Measurements from ENCODE around the gene GRM8. TPM values are rescaled to one million over a fixed set of nuclear protein-coding genes. Genes with fewer than 3 reads are reported as not detected.

Gene GRM8
- 1.8 TPM for total RNA-seq

DNA sequence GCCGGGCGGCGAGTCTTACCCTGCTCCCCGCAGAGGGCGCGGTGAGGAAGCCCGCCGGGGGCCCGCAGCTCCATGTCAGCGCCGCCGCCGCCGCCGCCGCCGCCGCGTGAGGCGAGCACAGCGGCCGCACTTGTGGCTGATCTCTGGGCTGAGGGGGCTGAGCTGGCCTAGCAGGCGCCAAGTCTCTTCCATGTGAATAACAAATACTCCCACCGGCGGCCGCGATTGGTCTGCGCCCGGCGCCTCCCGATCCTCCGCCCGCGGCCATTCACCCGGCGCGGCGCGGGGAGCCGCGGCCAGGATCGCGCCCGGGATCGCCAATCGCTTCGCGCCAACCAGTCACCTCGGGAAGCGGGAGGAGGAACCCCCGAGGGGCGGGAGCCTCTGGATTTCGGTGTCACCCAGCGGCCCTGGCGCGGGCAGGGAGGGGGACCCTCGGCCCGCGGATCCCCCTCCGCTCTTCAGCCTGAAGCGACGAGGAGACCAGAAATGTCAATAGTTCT lies at the start of gene GRM8:
Gene GRM8, minus strand, starts transcription at position 164 of the 503 bp plus-strand sequence.
- intact Hi-C loops (cut with DNase I) = no loop called here
- DNase-seq (ENCODE audit: low spot score) (peak; percentile 59), ATAC-seq (peak; percentile 34)

DNA sequence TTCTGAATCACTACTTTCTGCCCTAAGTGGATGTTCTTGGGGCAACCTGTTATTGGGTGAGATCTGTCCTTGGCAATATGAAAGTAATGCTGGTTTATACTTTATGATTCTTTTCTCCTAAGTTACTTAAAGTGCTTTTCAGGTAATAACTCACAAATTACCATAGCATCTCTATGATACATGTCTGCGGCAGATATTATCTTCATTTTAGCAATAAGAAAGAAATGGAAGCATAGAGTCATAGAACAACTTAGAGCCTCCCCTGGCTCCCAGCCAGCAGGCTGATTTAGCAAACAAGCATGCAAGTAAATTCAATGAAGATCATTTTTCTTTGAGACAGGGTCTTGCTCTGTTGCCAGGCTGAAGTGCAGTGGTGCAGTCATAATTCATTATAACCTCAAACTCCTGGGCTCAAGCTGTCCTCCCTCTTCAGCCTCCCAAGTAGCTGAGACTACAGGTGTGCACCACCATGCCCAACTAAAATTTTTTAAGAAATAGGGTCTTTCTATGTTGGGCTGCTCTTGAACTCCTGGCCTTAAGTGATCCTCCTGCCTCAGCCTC lies 38.1 kb upstream of the GRM8 start:
- intact Hi-C loops (cut with DNase I) = no loop called here
- no peak for DNase-seq (ENCODE audit: low spot score)
- ATAC-seq = no peak

DNA sequence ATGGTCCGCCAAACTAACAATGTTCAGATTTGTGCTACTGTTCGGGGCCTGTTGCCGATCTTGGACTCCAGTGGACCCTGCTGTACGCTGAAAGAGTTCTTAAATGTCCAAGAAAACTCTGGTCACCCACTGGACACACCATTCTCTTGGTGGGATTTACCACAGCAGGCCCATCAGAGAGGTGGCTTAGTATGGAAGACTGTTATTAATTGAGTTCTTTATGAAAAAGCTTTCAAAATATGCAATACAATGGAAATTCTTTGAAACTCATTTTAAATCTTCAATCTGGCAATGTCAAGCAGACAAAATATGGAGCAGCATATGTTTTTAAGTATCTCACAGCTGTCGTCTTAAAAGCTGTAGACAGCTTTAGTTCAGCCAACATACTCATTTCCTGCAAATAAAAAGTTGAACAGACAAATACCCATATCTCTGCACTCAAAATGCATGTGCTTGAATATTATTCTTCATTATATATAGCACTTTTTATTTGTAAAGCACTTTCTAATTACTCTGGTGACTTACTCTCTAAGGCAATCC lies 37.4 kb upstream of the GRM8 start:
- intact Hi-C loops (cut with DNase I) = no loop called here
- ATAC-seq = no peak
- DNase-seq (ENCODE audit: low spot score) = no peak

DNA sequence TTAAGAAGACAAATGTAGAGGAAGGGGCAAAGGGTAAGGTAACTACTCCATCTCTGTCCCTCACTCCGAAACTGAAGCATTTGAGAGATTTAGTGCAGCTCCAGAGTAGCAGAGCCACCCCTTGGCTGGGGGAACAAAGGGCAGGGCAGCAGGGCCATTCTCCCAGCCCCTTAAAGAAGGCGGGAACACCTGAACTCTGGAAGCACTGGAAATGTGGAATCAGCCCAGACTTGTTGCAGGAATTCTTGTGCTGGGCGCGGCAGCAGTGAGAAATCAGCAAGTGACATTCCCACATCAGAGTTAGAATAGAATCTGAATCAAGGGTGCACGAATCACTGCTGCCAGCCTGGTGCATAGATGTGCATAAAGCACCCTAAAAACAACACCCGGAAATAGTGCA lies 34.4 kb upstream of the GRM8 start:
- ATAC-seq (no peak), DNase-seq (ENCODE audit: low spot score) (no peak)
- intact Hi-C loops (cut with DNase I) = no loop called here

DNA sequence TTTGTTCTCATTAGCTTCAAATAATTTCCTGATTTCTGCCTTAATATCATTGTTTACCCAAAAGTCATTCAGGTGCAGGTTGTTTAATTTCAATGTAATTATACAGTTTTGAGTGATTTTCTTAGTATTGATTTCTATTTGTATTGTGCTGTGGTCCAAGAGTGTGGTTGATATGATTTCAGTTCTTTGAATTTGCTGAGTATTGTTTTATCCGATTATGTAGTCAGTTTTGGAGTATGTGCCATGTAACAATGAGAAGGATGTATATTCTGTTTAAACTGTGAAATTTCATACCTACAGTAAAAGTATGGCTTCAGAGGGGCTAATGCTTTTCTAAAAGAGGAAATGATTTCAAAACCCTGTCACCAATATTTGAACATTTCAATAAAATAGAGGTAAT lies 17.4 kb upstream of the GRM8 start:
- intact Hi-C loops (cut with DNase I) = no loop called here
- no peak for DNase-seq (ENCODE audit: low spot score)
- no peak for ATAC-seq

DNA sequence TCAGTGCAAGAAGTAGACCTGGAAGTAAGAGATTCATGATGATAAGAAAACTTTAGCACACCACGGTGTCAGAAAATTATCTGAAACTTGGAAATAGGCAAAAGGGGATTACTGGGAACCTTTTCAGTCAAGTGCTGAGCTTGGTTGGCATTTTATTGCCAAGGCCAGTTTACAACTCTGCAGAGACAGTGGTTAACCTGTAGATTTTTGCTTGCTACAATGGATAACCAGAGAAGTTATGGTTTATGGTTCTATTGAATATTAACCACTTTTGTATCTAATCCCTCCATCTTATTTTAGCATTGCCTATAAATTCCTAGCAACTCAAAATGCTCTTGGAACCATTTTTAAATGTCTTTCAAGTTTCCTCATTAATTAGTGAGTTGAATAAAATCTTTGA lies 13.3 kb upstream of the GRM8 start:
- DNase-seq (ENCODE audit: low spot score) (no peak), ATAC-seq (no peak)
- intact Hi-C loops (cut with DNase I) = no loop called here

DNA sequence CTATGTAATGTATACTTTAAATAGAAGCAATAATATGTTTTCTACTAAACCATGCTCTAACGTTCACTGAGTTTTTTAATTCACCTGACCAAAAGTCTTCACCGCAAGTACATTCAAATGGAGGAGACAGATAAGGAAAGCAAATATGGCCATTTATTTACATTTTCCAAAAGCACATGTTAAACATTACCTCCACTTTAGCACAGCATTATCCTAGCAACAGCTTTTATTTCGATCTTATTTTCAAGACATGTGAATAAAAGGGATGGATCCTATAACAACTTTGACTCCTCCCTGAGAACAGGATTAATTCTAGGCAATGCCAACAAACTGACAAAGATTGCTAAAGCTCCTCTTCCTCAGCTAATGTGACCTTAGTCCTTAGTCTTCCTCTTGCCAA lies 11.5 kb upstream of the GRM8 start:
- DNase-seq (ENCODE audit: low spot score) (no peak), ATAC-seq (no peak)
- intact Hi-C loops (cut with DNase I) = no loop called here

DNA sequence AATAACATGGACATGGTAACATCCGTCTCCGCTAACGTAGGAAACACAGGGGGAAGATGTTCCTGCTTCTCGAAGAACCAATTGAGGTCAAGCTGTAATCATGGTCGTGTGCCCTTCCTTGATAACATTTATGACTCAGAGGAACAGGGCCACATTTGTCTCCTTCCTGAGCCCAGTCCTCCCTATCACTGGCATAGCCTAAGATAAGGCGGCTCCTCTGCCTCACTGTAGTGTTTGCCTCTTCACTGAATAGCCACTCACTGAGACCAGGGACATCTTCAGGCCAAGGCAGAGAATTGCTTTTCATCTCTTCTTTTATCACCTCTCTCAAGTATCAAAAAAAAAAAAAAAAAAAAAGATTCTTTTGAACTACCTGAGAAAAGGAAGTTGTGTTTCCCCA lies 5.4 kb upstream of the GRM8 start:
- ATAC-seq (no peak), DNase-seq (ENCODE audit: low spot score) (no peak)
- intact Hi-C loops (cut with DNase I) = no loop called here

DNA sequence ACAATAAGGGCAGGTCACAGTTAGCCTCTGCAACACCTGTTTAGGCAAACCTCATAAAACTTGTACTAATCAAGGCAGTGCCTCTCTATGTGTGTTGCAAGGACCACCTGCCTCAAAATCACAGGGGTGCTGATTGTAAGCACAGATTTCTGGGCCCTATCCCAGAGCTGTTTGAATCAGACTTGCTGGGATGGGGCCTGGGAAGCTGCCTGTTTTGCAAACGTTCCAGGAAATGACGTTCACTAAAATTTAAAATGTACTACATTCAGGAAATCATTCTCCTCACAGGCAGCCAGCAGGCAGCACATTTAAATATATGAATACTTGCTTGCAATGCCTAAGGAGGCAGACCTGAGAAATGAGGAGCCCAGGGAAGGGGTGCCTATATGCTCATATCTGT lies 4.3 kb upstream of the GRM8 start:
- no peak for ATAC-seq
- intact Hi-C loops (cut with DNase I) = no loop called here
- no peak for DNase-seq (ENCODE audit: low spot score)

DNA sequence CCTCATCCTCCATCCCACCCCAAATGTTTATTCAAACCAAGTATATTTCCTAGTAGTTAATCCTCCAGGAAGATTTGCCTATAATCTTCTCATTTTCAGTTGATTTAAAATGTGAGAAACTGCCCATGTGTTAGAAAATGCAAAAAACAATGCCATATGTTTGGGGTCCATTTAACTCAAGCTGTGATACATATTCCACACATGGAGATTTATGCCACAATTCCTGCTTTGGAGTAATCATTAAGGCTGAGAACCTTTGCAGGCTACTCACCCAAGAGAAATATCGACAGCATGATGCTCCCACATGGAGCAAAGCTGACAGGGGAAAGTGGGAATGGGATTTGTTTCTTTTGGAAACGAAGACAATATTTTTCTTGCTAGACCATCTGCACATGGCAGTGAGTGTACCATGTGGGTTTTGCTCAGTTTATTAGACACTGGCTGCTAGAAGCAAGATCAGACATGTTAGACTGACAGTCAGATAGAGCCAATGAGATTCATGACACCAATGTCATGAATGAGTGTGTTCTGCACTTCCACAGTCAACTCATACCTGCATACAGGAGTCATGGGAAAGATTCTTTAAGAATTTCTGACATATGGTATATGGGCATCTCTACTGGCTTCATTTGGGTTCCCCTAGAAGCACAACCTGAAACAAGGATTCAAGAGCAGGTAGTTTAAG lies 3.4 kb upstream of the GRM8 start:
- DNase-seq (ENCODE audit: low spot score) (no peak), ATAC-seq (no peak)
- intact Hi-C loops (cut with DNase I) = no loop called here

DNA sequence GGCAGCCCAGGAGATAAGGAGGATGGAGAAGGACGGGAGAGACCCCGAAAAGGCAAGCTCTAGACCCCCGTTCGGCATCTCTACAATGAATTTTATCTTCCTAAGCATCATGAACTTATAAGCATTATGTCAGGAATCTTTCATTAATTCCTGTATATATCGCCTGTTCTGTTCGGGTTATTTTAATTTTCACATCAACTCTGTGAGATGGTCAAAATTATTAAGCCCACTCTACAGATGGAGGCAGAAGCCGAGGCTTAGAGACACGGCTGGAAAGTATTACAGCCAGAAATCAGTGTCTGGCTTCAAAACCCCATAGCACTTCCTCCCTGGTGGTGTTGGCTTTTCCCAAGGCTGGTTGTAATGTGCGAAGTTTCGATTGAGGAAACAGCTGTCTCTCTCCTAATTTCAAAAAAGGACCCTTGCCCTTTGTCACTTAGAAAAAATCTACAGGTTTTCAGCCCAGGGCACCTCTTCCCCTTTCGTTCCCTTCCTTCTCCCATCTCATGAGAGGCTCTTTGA lies 1.5 kb upstream of the GRM8 start:
- no peak for ATAC-seq
- intact Hi-C loops (cut with DNase I) = no loop called here
- DNase-seq (ENCODE audit: low spot score) = no peak

DNA sequence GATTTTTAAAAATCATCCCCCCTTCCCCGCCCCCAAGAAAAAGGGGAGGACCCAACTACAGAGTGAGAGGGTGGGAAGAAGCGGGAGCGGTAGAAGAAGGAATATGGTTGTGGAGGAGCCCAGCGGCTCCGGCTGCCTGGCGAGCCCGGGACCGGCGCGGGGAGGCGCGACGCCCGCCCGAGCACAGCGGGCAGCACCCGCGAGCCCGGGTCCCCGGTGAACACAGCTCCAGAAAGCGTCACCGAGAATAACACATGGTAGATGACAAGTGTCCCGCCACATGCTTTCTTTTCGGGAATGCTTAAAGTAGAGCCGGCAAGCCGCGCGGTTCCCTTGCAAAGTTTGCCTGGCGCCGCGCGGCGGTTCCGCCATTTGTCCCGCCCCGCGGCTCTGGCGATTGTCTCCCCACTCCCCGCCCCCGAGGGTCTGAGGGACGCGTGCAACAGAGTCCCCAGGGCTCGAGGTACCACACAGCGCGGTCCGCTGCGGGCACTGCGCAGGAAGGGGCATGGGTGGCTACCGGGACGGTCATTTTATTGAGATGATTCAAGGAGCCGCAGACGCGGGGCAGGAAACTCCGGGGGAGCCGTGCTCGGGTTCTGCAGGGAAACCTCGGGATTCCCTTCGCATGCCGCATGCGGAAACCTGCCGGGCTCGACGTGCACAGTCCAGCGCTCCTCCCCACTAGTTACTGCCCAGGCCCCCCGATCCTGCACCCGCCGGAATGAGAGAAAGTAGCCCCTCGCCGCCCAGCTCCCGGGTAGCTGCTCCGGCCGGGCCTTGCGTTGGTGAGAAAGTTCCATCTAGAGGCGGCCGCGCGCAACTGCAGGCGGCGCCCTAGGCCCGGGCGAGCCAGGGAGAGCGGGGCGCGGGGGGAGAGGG lies 781 bp upstream of the GRM8 start:
- ATAC-seq (peak; percentile 89), DNase-seq (ENCODE audit: low spot score) (peak; percentile 82)
- intact Hi-C loops (cut with DNase I) = no loop called here

DNA sequence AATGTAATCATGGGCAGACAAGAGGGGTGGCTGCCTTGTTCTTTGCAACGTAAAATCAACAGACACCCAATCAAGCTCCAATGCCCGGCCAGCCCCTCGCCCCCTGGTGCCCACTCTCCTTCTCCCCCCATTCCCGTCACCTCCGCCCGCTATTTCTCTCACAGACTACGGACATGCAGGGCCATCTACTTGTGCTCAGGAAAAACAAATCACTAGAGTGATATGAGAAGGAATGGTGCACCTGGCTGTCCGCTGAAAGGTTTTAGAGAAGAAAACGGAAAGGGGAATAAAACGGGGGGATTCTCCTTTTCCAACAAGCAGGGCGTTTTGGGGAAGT lies 396 bp downstream of the GRM8 start:
- ATAC-seq = no peak
- intact Hi-C loops (cut with DNase I) = no loop called here

DNA sequence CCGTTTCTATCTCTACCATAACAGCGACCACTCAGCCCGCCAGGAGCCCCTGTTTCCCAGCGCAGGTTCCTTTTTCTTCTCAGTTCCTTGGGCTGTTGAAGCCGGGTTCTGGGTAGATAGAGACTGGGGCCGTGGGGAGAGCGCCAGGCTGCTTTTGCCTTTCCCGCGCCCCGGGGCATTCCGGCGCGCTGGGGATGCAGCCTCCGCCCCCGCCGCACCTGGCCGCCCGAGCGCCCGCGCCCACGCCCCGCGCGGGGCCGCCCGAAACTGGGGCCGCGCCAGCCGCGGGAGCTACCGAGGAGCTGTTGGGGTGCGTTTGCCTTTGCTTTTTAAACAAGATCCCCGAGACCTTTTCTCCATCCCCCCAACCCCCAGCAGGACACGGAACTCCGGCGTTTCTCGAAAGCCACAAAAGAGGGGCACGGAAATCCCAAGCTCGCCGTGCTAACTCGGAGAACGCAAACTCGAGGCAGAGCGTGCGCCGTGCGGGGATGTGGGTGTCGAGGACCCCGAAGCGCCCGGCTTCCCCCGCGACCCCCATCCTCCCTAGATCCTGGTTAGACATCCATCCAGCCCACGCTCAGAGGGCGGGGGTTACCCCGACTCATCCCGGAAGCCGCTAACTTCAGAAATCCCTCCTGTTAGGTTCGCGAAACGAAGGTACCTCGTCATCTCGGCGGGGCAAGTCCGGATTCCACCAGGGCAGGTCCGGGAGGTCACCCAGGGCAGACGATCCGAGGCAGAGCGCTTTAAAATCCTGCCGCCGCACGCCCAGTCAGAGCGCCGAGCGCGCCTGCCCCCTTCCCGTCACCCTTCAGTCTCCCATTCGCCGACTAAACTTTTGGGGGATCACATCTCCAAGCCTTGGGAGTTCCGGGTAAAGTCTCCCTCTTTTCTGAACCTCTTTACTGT lies 1.0 kb downstream of the GRM8 start:
- ATAC-seq (no peak), DNase-seq (ENCODE audit: low spot score) (no peak)
- intact Hi-C loops (cut with DNase I) = no loop called here

More for the DNA sequence above, 396 bp downstream of the GRM8 start:
- DNase-seq (ENCODE audit: low spot score) = no peak

DNA sequence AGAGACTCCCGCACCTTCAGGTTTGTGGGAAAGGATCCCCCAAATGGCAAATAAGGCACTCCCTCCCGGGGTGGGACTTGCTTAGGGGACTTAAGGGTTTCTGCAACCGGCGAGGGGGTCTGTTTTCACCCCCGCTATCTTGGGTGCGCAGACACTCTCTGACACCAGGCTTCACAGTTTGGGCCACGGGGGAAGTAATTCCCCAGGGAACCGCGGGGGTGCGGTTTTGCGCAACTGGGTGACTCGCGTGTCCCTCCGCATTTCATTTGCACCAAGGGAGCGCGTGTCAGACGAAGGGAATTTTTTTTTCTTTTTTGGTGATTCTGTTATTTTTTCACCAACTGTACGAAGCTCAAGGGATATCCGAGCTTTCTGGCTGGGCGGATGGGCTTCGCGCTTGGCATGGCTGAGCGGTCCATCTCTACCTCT lies 1.7 kb downstream of the GRM8 start:
- no peak for DNase-seq (ENCODE audit: low spot score)
- intact Hi-C loops (cut with DNase I) = no loop called here
- no peak for ATAC-seq

DNA sequence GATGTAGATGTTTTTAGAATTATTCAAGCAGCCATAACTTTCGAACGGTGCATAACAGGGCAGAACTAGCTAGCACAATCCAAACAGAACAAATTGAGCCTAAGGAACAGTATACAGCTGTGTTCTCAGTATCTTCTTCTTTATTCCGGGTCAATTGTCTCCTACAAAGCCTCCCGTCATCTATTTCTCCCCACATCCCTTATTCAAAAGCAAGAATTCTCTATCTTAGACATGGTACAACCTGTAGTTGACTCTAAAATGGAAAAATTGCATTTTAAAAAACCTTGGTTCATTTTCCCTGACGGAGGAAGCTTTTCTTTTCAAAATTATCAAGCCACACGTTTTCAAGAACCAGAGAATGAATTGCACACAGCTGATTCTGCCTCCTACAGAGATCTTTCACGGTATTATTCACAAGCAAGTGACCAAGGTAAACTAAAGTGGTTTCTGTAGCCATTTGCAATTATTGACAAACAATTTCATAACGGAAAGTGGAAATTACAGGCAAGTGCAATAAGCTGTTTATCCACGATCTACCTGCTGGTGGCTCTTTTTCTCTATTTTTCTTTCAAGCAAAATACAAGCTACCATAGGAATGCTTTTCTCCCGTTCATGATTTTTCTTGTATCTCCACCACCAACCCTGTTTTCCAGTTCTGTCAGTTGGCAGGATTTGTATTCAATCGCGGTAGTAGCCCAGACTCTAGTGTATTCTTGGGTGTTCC lies 2.3 kb downstream of the GRM8 start:
- no peak for DNase-seq (ENCODE audit: low spot score)
- intact Hi-C loops (cut with DNase I) = no loop called here

DNA sequence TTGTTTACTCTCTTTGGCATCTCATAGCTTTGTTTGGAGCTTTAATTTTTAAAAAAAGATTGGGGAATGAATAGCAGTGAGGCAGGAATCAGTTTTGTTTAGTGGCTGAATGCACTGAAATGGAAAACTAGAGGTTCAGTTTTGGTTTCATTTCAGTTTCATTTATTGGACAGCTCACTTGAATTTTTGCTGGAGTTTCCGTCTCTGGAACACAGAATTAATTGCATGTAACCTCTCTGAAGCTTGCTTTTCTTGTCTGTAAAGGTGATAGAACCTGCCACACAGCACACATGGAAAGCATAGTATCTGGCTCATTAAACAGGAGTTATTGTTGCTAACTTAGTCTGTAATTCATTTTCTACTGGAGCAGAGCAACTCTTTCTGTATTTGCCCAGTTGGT lies 7.1 kb downstream of the GRM8 start:
- intact Hi-C loops (cut with DNase I) = no loop called here
- no peak for ATAC-seq
- no peak for DNase-seq (ENCODE audit: low spot score)

More for the DNA sequence above, 2.3 kb downstream of the GRM8 start:
- no peak for ATAC-seq

DNA sequence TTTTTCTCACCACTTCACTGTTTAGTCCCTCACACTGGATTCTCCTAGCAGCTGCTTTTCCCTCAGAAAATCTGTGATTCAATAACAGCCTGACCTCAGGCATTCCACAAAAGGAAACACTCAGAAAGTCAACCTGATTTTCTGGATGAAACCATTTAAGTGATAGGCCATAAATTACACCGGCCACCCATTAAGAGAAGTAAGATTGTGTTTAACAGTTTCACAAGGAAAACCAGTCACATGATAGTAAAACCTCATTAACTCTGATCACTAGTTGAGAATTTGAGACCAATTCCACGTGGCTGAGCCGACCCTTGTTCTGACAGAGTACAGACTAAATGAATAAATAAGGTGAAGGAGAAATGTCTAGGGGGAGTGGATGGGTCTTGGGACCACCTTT lies 7.7 kb downstream of the GRM8 start:
- no peak for DNase-seq (ENCODE audit: low spot score)
- intact Hi-C loops (cut with DNase I) = no loop called here
- no peak for ATAC-seq

Measured in sciatic nerve (tissue), 2 donors.